GM13977 (cell line): ENCODE results near the gene SLC30A4.

Experiments used
- DNase-seq: peaks from one replicate; pipeline ENCODE4 v3.0.0; 2012; ENCODE audit warnings: low spot score
- CTCF ChIP-seq: IDR thresholded peaks from 2 replicates; pipeline ENCODE4 v1.5.1; 2012; ENCODE audit warnings: mild to moderate bottlenecking, control low read depth; ENCODE audit not compliant: insufficient read depth; ENCODE audit errors: extremely low read depth, missing control alignments
- in situ Hi-C: fragments of 300-500 bp; cut with MboI; formaldehyde crosslinking; loops from one replicate; pipeline ENCODE4 v1.12.0; 2022; ENCODE audit warnings: low sequenced_read_pairs, low pct_unique_long_range_greater_than_20kb, mixed read lengths, inconsistent platforms; ENCODE audit not compliant: unreplicated experiment

Gene SLC30A4

GRCh38 chr15:45441686-45442085 lies 80.9 kb downstream of the SLC30A4 start:
- in situ Hi-C loops: no loop called here
- TF ChIP-seq CTCF: no peak
- no peak for DNase-seq

GRCh38 chr15:45441036-45441435 lies 81.5 kb downstream of the SLC30A4 start:
- no peak for DNase-seq
- in situ Hi-C loops: no loop called here

GRCh38 chr15:45439521-45440260 lies 82.9 kb downstream of the SLC30A4 start:
- TF ChIP-seq CTCF: no peak
- in situ Hi-C loops: no loop called here
- DNase-seq: no peak

More at GRCh38 chr15:45441036-45441435, 81.5 kb downstream of the SLC30A4 start:
- TF ChIP-seq CTCF: no peak

- in situ Hi-C loops: no loop called here
Measured at GRCh38 chr15:45435124-45435903, 87.2 kb downstream of the SLC30A4 start.

GRCh38 chr15:45434078-45434567 lies 88.4 kb downstream of the SLC30A4 start:
- TF ChIP-seq CTCF: no peak
- in situ Hi-C loops: no loop called here
- no peak for DNase-seq

More at GRCh38 chr15:45435124-45435903, 87.2 kb downstream of the SLC30A4 start:
- DNase-seq: no peak
- no peak for TF ChIP-seq CTCF

- in situ Hi-C loops: no loop called here
- DNase-seq: no peak
- no peak for TF ChIP-seq CTCF
Measured at GRCh38 chr15:45431511-45431910, 91.0 kb downstream of the SLC30A4 start.
